ENCODE results near the gene RAB42.
"Not testable (repeated sequence)": the region's sequence is repeated elsewhere in the genome, so short reads cannot be mapped to it uniquely, and the experiment has no call there.

Gene RAB42

DNA sequence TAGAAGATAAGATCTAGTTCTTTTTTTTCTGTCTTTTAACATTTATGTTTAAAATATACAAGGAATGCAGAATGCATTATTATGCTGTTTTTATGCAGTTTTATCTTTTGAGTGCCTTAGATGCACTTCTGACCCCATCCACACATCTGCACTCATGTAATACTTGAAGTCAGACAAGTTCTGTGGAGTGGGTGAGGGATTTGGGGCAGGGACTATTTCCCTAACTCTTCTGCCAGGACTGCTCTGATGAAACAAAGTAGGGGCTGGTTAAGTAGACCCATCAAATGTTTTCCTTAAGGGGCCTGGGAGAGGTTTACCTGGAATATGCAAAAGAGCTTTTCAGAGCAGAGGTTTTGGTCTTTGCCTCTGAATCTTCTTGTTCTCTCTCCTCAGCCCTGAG is 27.8 kb upstream of the RAB42 start:
- TF ChIP-seq, protein P1, sequence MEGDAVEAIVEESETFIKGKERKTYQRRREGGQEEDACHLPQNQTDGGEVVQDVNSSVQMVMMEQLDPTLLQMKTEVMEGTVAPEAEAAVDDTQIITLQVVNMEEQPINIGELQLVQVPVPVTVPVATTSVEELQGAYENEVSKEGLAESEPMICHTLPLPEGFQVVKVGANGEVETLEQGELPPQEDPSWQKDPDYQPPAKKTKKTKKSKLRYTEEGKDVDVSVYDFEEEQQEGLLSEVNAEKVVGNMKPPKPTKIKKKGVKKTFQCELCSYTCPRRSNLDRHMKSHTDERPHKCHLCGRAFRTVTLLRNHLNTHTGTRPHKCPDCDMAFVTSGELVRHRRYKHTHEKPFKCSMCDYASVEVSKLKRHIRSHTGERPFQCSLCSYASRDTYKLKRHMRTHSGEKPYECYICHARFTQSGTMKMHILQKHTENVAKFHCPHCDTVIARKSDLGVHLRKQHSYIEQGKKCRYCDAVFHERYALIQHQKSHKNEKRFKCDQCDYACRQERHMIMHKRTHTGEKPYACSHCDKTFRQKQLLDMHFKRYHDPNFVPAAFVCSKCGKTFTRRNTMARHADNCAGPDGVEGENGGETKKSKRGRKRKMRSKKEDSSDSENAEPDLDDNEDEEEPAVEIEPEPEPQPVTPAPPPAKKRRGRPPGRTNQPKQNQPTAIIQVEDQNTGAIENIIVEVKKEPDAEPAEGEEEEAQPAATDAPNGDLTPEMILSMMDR (IDR thresholded peaks at IDR 0.05; ENCODE audit: low read depth, low read length, missing control alignments), result no peak
- no peak overlapping the region for H3K4me3 ChIP-seq (replicated peaks; ENCODE audit: low read depth, low read length)
- DNase-seq (ENCODE audit: extremely low read depth, low read depth), result no peak

DNA sequence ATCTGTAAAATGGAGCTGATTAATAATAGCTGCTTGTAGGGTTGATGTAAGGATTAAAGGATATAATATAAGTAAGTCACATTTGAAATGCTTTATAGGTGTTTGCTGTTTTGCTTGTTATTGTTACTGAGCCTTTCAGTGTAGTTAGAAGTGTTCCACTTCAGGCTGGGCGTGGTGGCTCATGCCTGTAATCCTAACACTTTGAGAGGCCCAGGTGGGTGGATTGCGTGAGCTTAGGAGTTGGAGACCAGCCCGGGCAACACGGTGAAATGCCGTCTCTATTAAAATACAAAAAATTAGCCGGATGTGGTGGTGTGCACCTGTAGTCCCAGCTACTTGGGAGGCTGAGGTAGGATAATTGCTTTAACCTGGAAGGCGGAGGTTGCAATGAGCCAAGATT is 27.0 kb upstream of the RAB42 start:
- no peak overlapping the region for H3K4me3 ChIP-seq (replicated peaks; ENCODE audit: low read depth, low read length)
- TF ChIP-seq, protein P1 (IDR thresholded peaks at IDR 0.05; ENCODE audit: low read depth, low read length, missing control alignments), result no peak
- DNase-seq (ENCODE audit: extremely low read depth, low read depth), result no peak

DNA sequence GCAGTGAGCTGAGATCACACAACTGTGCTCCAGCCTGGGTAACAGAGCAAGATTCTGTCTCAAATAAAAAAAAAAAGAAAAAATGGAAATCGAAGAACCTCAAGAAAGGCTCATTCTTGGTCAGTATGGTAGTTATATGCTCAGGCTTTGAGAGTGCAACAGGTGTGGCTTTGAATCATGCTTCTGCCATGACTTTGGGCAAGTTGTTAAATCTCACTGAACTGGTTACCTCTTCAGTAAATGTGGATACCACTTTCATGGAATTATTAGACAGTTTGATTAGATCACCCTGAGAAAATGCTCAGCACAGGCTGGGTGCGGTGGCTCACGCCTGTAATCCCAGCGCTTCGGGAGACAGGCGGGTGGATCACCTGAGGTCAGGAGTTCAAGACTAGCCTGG is 26.3 kb upstream of the RAB42 start:
- no peak for DNase-seq (ENCODE audit: extremely low read depth, low read depth)
- TF ChIP-seq, protein P1 (IDR thresholded peaks at IDR 0.05; ENCODE audit: low read depth, low read length, missing control alignments), result no peak
- H3K4me3 ChIP-seq (replicated peaks; ENCODE audit: low read depth, low read length), result no peak overlapping the region

GRCh38 chr1:28566931-28567330 is 25.1 kb upstream of the RAB42 start:
- H3K4me3 ChIP-seq (replicated peaks; ENCODE audit: low read depth, low read length), result no peak overlapping the region
- TF ChIP-seq, protein P1 (IDR thresholded peaks at IDR 0.05; ENCODE audit: low read depth, low read length, missing control alignments), result no peak
- no peak for DNase-seq (ENCODE audit: extremely low read depth, low read depth)

DNA sequence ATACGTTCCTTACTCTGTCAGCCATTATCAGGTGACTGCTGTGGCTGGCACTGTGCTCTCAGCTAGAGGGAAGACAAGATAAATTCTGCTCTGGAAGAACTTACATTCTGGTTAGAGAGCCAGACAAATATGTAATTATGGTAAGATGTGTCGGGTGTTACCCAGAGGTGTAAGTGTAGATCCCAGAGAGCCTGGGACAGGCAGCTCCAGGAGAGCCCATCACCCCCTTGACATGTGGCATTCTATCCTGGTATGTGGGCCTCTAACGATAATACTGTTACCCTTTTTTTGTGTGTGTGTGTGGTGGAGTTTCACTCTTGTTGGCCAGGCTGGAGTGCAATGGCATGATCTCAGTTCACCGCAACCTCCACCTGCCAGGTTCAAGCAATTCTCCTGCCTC is 20.2 kb upstream of the RAB42 start:
- H3K4me3 ChIP-seq (replicated peaks; ENCODE audit: low read depth, low read length), result no peak overlapping the region
- TF ChIP-seq, protein P1 (IDR thresholded peaks at IDR 0.05; ENCODE audit: low read depth, low read length, missing control alignments), result no peak
- DNase-seq (ENCODE audit: extremely low read depth, low read depth), result no peak

DNA sequence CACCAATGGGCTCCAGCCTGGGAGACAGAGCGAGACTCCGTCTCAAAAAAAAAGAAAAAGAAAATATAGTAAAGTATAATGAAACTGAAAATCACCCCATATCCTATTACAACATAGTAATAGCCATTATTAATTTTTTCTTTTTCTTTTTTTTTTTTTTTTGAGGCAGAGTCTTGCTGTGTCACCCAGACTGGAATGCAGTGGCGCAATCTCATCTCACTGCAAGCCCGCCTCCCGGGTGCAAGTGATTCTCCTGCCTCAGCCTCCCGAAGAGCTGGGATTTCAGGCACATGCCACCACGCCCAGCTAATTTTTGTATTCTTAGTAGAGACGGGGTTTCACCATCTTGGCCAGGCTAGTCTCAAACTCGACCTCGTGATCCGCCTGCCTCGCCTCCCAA is 19.2 kb upstream of the RAB42 start:
- not testable (repeated sequence) for H3K4me3 ChIP-seq (replicated peaks; ENCODE audit: low read depth, low read length); DNase-seq (ENCODE audit: extremely low read depth, low read depth)

GRCh38 chr1:28573564-28573963 is 18.5 kb upstream of the RAB42 start:
- DNase-seq (ENCODE audit: extremely low read depth, low read depth), result no peak
- TF ChIP-seq, protein P1 (IDR thresholded peaks at IDR 0.05; ENCODE audit: low read depth, low read length, missing control alignments), result no peak
- H3K4me3 ChIP-seq (replicated peaks; ENCODE audit: low read depth, low read length), result no peak overlapping the region
